Sigmoid colon (tissue), 4 donors: Measurements from ENCODE around the gene SENP8.

Experiments
- EP300 ChIP-seq, 4 donors: sonication (generic); formaldehyde crosslinking; IDR thresholded peaks; one replicate each; pipeline ENCODE4 v1.6.1; 2017; ENCODE audit warnings: antibody characterized with exemption in 4 of 4
- POLR2A ChIP-seq, 2 donors: fragments of 450-650 bp; IDR thresholded peaks; one replicate each; pipeline ENCODE4 v1.6.1; 2016; ENCODE audit warnings: antibody characterized with exemption in 2 of 2, mild to moderate bottlenecking in 2 of 2, moderate library complexity in 2 of 2
- POLR2AphosphoS5 ChIP-seq, 4 donors: sonication (generic); formaldehyde crosslinking; IDR thresholded peaks; one replicate each; pipeline ENCODE4 v1.6.1; 2017; ENCODE audit warnings: antibody characterized with exemption in 4 of 4
- TF ChIP-seq, protein P1 (sequence below), 4 experiments: fragments of 450-650 bp in 3 of 4; fragments of 200-600 bp in 1 of 4; IDR thresholded peaks; one replicate each; pipeline ENCODE4 v1.5.1; 2016 to 2019; ENCODE audit warnings: antibody characterized with exemption in 4 of 4, mild to moderate bottlenecking in 3 of 4, moderate library complexity in 2 of 4

DNA sequence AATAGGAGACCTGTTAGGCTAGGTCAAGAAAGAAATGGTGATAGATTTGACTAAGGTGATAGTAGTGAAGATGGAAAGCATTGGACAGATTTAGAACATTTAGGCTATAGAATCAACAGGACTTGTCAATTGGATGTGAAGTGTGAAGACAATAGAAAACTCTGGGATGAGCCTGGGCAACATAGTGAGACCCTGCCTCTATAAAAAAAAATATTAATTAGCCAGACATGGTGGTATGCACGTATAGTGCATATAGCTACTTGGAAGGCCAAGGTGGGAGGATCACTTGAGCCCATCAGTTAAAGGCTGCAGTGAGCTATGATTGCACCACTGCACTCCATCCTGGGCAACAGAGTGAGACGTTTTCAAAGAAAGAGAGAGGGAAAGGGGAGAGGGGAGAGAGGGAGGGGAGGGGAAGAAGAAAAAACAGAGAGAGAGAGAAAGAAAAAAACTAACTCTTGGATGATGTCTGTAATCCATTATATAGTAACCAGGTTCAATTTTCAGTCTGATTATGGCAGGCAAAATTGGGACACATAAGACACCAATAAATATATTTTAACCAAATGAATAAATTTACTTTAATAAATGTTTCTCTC lies 9.6 kb downstream of the SENP8 start:
- TF ChIP-seq, protein P1, sequence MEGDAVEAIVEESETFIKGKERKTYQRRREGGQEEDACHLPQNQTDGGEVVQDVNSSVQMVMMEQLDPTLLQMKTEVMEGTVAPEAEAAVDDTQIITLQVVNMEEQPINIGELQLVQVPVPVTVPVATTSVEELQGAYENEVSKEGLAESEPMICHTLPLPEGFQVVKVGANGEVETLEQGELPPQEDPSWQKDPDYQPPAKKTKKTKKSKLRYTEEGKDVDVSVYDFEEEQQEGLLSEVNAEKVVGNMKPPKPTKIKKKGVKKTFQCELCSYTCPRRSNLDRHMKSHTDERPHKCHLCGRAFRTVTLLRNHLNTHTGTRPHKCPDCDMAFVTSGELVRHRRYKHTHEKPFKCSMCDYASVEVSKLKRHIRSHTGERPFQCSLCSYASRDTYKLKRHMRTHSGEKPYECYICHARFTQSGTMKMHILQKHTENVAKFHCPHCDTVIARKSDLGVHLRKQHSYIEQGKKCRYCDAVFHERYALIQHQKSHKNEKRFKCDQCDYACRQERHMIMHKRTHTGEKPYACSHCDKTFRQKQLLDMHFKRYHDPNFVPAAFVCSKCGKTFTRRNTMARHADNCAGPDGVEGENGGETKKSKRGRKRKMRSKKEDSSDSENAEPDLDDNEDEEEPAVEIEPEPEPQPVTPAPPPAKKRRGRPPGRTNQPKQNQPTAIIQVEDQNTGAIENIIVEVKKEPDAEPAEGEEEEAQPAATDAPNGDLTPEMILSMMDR (IDR thresholded peaks at IDR 0.05), result no peak
- TF ChIP-seq POLR2A (IDR thresholded peaks at IDR 0.05) (no peak), EP300 (IDR thresholded peaks at IDR 0.05) (no peak), POLR2AphosphoS5 (IDR thresholded peaks at IDR 0.05) (no peak)
